Activated naive CD4-positive, alpha-beta T cell treated with anti-CD3 and anti-CD28 coated beads, Interleukin-2, amount 50 U/mL, for 16 hours (primary cell): Measurements from ENCODE around the gene PFKFB1.

ENCODE experiments used
- DNase-seq: peaks from one replicate; pipeline ENCODE4 v3.0.0-alpha.2; 2020

Gene PFKFB1

GRCh38 chrX:54994099-54994498 is at the start of gene PFKFB1:
PFKFB1 (minus strand) TSS chrX:54994188; CDS start chrX:54994007, 181 bp downstream.
- DNase-seq = no peak

GRCh38 chrX:55041514-55041913 is 47.5 kb upstream of the PFKFB1 start:
- no peak for DNase-seq

- DNase-seq = no peak
Measured at GRCh38 chrX:55039471-55039870, 45.5 kb upstream of the PFKFB1 start.

GRCh38 chrX:55033429-55033828 is 39.4 kb upstream of the PFKFB1 start:
- no peak for DNase-seq

GRCh38 chrX:55030271-55031205 is 36.5 kb upstream of the PFKFB1 start, which contains the start of gene ALAS2:
ALAS2 (minus strand) TSS chrX:55030977; CDS start chrX:55026000, 4,977 bp downstream.
- no peak for DNase-seq

GRCh38 chrX:55029291-55029690 is 35.3 kb upstream of the PFKFB1 start:
- DNase-seq = no peak

- no peak for DNase-seq
Measured at GRCh38 chrX:55028611-55029010, 34.6 kb upstream of the PFKFB1 start.

- no peak for DNase-seq
Measured at GRCh38 chrX:55028040-55028439, 34.1 kb upstream of the PFKFB1 start.

GRCh38 chrX:55026840-55027239 is 32.9 kb upstream of the PFKFB1 start:
- no peak for DNase-seq

- no peak for DNase-seq
Measured at GRCh38 chrX:55026143-55026542, 32.2 kb upstream of the PFKFB1 start.

- no peak for DNase-seq
Measured at GRCh38 chrX:55014897-55015299, 20.9 kb upstream of the PFKFB1 start.

- DNase-seq = no peak
Measured at GRCh38 chrX:55011294-55011693, 17.3 kb upstream of the PFKFB1 start.

- no peak for DNase-seq
Measured at GRCh38 chrX:55008571-55009358, 14.8 kb upstream of the PFKFB1 start.

- no peak for DNase-seq
Measured at GRCh38 chrX:55007656-55008055, 13.7 kb upstream of the PFKFB1 start.

GRCh38 chrX:55006827-55007621 is 13.0 kb upstream of the PFKFB1 start:
- no peak for DNase-seq

GRCh38 chrX:55005256-55005655 is 11.3 kb upstream of the PFKFB1 start:
- DNase-seq = no peak

GRCh38 chrX:55004231-55004630 is 10.2 kb upstream of the PFKFB1 start:
- no peak for DNase-seq

GRCh38 chrX:54999717-55000598 is 6.0 kb upstream of the PFKFB1 start, which contains the start of gene APEX2:
APEX2 (plus strand) TSS chrX:55000363; CDS start chrX:55000423, 60 bp downstream.
- peak; percentile 90 for DNase-seq

GRCh38 chrX:54995621-54996020 is 1.6 kb upstream of the PFKFB1 start:
- DNase-seq = no peak

GRCh38 chrX:54994668-54995351 is 822 bp upstream of the PFKFB1 start:
- DNase-seq = no peak
